H9 (cell line): ENCODE measurements around the gene OSBPL10. TPM values are rescaled to one million over a fixed set of nuclear protein-coding genes. Genes with fewer than 3 reads are reported as not detected.
"Not testable (repeated sequence)": the region's sequence is repeated elsewhere in the genome, so short reads cannot be mapped to it uniquely, and the experiment has no call there.

Experiments used
- DNase-seq: peaks from one replicate; pipeline ENCODE4 v3.0.0-alpha.2; 2017
- H2AFZ ChIP-seq: one replicate; pipeline ENCODE4 v1.6.1; 2013; ENCODE audit warnings: mild to moderate bottlenecking, low read length, control low read depth, moderate library complexity
- H2AK5ac ChIP-seq: 2 replicates; pipeline ENCODE4 v1.6.1; 2013; ENCODE audit warnings: low read length, control low read depth, mixed read lengths; ENCODE audit not compliant: insufficient read length
- H2BK120ac ChIP-seq: one replicate; pipeline ENCODE4 v1.6.1; 2013; ENCODE audit warnings: low read depth, mild to moderate bottlenecking, low read length, control low read depth, inconsistent platforms; ENCODE audit not compliant: poor library complexity, severe bottlenecking
- H2BK12ac ChIP-seq: 2 replicates; pipeline ENCODE4 v1.6.1; 2013; ENCODE audit warnings: low read length, control low read depth, mixed read lengths, low read depth; ENCODE audit not compliant: insufficient read length
- H2BK15ac ChIP-seq: 2 replicates; pipeline ENCODE4 v1.6.1; 2013; ENCODE audit warnings: low read depth, low read length, control low read depth
- H2BK20ac ChIP-seq: one replicate; pipeline ENCODE4 v1.6.1; 2013; ENCODE audit warnings: low read depth, mild to moderate bottlenecking, low read length, control low read depth, inconsistent platforms; ENCODE audit not compliant: poor library complexity, severe bottlenecking
- H2BK5ac ChIP-seq: 2 replicates; pipeline ENCODE4 v1.6.1; 2013; ENCODE audit warnings: low read length, control low read depth, mixed read lengths; ENCODE audit not compliant: insufficient read length
- H3K14ac ChIP-seq: 2 replicates; pipeline ENCODE4 v1.6.1; 2013; ENCODE audit warnings: low read length, control low read depth; ENCODE audit not compliant: insufficient read depth
- H3K18ac ChIP-seq: 2 replicates; pipeline ENCODE4 v1.6.1; 2013; ENCODE audit warnings: low read depth, mild to moderate bottlenecking, mixed read lengths, low read length, control low read depth; ENCODE audit not compliant: insufficient read length
- H3K23ac ChIP-seq: 2 replicates; pipeline ENCODE4 v1.6.1; 2013; ENCODE audit warnings: low read length, control low read depth, mixed read lengths, low read depth; ENCODE audit not compliant: insufficient read length
- H3K23me2 ChIP-seq: 2 replicates; pipeline ENCODE4 v1.6.1; 2013; ENCODE audit warnings: low read depth, mild to moderate bottlenecking, mixed read lengths, low read length, control low read depth; ENCODE audit not compliant: insufficient read length, poor library complexity, severe bottlenecking
- H3K27ac ChIP-seq: 2 replicates; pipeline ENCODE4 v1.5.1; 2013; ENCODE audit warnings: low read length, control low read depth, mixed read lengths, low read depth; ENCODE audit not compliant: insufficient read length
- H3K27me3 ChIP-seq: 2 replicates; pipeline ENCODE4 v1.6.1; 2013; ENCODE audit warnings: low read length, control low read depth, inconsistent platforms; ENCODE audit not compliant: insufficient read depth
- H3K4ac ChIP-seq: 2 replicates; pipeline ENCODE4 v1.6.1; 2013; ENCODE audit warnings: low read depth, mild to moderate bottlenecking, control low read depth, inconsistent platforms, low read length, moderate library complexity
- H3K4me1 ChIP-seq: 2 replicates; pipeline ENCODE4 v1.6.1; 2013; ENCODE audit warnings: low read length, control low read depth, inconsistent platforms; ENCODE audit not compliant: insufficient read depth
- H3K4me2 ChIP-seq: 2 replicates; pipeline ENCODE4 v1.6.1; 2013; ENCODE audit warnings: low read length, control low read depth, mixed read lengths; ENCODE audit not compliant: insufficient read length, insufficient read depth
- H3K56ac ChIP-seq: 2 replicates; pipeline ENCODE4 v1.6.1; 2013; ENCODE audit warnings: low read depth, mild to moderate bottlenecking, mixed read lengths, low read length, control low read depth; ENCODE audit not compliant: insufficient read length
- H3K79me1 ChIP-seq: 2 replicates; pipeline ENCODE4 v1.6.1; 2013; ENCODE audit warnings: low read depth, mild to moderate bottlenecking, moderate library complexity, low read length, control low read depth, inconsistent platforms; ENCODE audit not compliant: insufficient read depth, poor library complexity, severe bottlenecking
- H3K79me2 ChIP-seq: 2 replicates; pipeline ENCODE4 v1.6.1; 2013; ENCODE audit warnings: low read length, control low read depth, inconsistent platforms; ENCODE audit not compliant: insufficient read depth
- H3K9ac ChIP-seq: 2 replicates; pipeline ENCODE4 v1.6.1; 2013; ENCODE audit warnings: low read length, control low read depth, mixed read lengths; ENCODE audit not compliant: insufficient read length; ENCODE audit errors: extremely low read depth
- H3K9me3 ChIP-seq: one replicate; pipeline ENCODE4 v1.6.1; 2013; ENCODE audit warnings: low read depth, low read length, inconsistent platforms; ENCODE audit not compliant: control insufficient read depth
- H3T11ph ChIP-seq: one replicate; pipeline ENCODE4 v1.6.1; 2013; ENCODE audit warnings: mild to moderate bottlenecking, low read length, control low read depth, inconsistent platforms
- H4K20me1 ChIP-seq: one replicate; pipeline ENCODE4 v1.6.1; 2013; ENCODE audit not compliant: control insufficient read depth, insufficient read length, insufficient read depth
- H4K5ac ChIP-seq: 2 replicates; pipeline ENCODE4 v1.6.1; 2013; ENCODE audit warnings: low read depth, mild to moderate bottlenecking, mixed read lengths, low read length, control low read depth; ENCODE audit not compliant: insufficient read length
- H4K8ac ChIP-seq: replicated peaks from 2 replicates; pipeline ENCODE4 v1.6.1; 2013; ENCODE audit warnings: low read length, control low read depth, mixed read lengths, low read depth; ENCODE audit not compliant: insufficient read length
- H4K91ac ChIP-seq: 2 replicates; pipeline ENCODE4 v1.6.1; 2013; ENCODE audit warnings: low read depth, mild to moderate bottlenecking, moderate library complexity, mixed read lengths, low read length, control low read depth; ENCODE audit not compliant: insufficient read length
- H3K27ac Mint-ChIP-seq, 3 experiments: 2 replicates in 2 of 3; 3 replicates in 1 of 3; pipeline ENCODE4 v1.8.0; 2020 to 2021; ENCODE audit warnings: mixed read lengths in 3 of 3, mild to moderate bottlenecking in 1 of 3, moderate library complexity in 1 of 3
- H3K27me3 Mint-ChIP-seq: 2 replicates; pipeline ENCODE4 v1.8.0; 2021; ENCODE audit warnings: low read depth, mild to moderate bottlenecking, moderate library complexity, mixed read lengths
- H3K36me3 Mint-ChIP-seq, 3 experiments: 2 replicates in 2 of 3; 3 replicates in 1 of 3; pipeline ENCODE4 v1.8.0; 2020 to 2021; ENCODE audit warnings: low read depth in 3 of 3, mixed read lengths in 3 of 3; ENCODE audit not compliant: insufficient read depth in 1 of 3
- H3K4me1 Mint-ChIP-seq, 2 experiments: 2 replicates each; pipeline ENCODE4 v1.8.0; 2020; ENCODE audit warnings: mixed read lengths in 2 of 2
- H3K4me3 Mint-ChIP-seq, 2 experiments: 2 replicates in 1 of 2; 3 replicates in 1 of 2; pipeline ENCODE4 v1.8.0; 2020 to 2021; ENCODE audit warnings: mild to moderate bottlenecking in 2 of 2, mixed read lengths in 2 of 2, moderate library complexity in 1 of 2
- H3K9me3 Mint-ChIP-seq, 2 experiments: 2 replicates in 1 of 2; 3 replicates in 1 of 2; pipeline ENCODE4 v1.8.0; 2020; ENCODE audit warnings: mild to moderate bottlenecking in 2 of 2, mixed read lengths in 2 of 2, moderate library complexity in 1 of 2
- WGBS: extraction: QIAGEN DNeasy Blood & Tissue Kit; methylation state at CpG from one replicate; pipeline ENCODE4 v1.1.7; 2013; ENCODE audit warnings: missing lambda C conversion rate, low lambda C conversion rate, mixed read lengths; ENCODE audit not compliant: insufficient read length; ENCODE audit errors: extremely low coverage; 5-methylcytosine and 5-hydroxymethylcytosine counted together
- total RNA-seq: library from RNA; stranded (reverse); gene quantifications from 2 replicates; pipeline ENCODE4 v1.2.1, GENCODE V29; 2021
- TF ChIP-seq, protein P1 (sequence below): fragments of 200-600 bp; sonication (generic); conservative IDR thresholded peaks from 3 replicates; pipeline ENCODE4 v1.8.0; 2021; ENCODE audit warnings: antibody characterized with exemption, mild to moderate bottlenecking

OSBPL10 gene
- total RNA-seq, 1 experiment from 2014 or later = 42.7 TPM

DNA sequence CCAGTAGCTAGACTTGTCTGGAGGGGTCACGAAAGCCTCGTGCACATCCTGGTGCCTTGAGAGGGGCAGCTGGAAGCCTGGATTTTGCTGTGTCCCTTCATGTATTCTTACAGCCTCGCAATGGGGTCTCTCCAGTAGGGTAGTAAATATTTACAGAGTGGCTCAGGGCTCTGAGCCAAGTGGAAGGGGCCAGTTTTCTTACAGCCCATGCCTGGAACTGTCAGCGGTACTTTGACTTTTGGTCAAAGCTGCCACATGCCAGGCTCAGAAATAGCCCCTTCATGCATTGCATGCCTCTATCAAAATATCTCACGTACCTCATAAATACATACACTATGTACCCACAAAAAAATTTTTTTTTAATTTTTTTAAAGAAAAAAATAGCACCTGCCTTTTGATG is 119.2 kb downstream of the OSBPL10 start:
- Histone ChIP-seq H4K5ac (no peak overlapping the region), H2BK120ac (no peak overlapping the region), H3K18ac (no peak overlapping the region), H2BK15ac (no peak overlapping the region), H3K56ac (no peak overlapping the region), H3K9ac (no peak overlapping the region), H3K4me1 (no peaks in the 10 kb centered on the region; the same call in 1 of the 2 replicates), H3K4me2 (no peak overlapping the region), H2AK5ac (no peak overlapping the region), H4K20me1 (no peaks in the 10 kb centered on the region), H2AFZ (no peak overlapping the region), H2BK12ac (no peak overlapping the region), H3K27ac (no peak overlapping the region), H3K4ac (no peak overlapping the region), H3K79me2 (peaks cover 4% of the 10 kb centered on the region; the same call in 1 of the 2 replicates), H3K14ac (no peak overlapping the region), H3K23ac (no peak overlapping the region), H3K79me1 (peaks cover 5% of the 10 kb centered on the region), H3K23me2 (no peaks in the 10 kb centered on the region), H3K9me3 (no peaks in the 10 kb centered on the region), H4K91ac (no peak overlapping the region), H3K27me3 (no peaks in the 10 kb centered on the region), H2BK5ac (no peak overlapping the region), H4K8ac (no peak overlapping the region), H3T11ph (no peak overlapping the region), H2BK20ac (no peak overlapping the region)
- peaks cover 12 to 14% (median 14%) of the 10 kb centered on the region in 3 experiments for H3K36me3 Mint-ChIP-seq
- TF ChIP-seq, protein P1, sequence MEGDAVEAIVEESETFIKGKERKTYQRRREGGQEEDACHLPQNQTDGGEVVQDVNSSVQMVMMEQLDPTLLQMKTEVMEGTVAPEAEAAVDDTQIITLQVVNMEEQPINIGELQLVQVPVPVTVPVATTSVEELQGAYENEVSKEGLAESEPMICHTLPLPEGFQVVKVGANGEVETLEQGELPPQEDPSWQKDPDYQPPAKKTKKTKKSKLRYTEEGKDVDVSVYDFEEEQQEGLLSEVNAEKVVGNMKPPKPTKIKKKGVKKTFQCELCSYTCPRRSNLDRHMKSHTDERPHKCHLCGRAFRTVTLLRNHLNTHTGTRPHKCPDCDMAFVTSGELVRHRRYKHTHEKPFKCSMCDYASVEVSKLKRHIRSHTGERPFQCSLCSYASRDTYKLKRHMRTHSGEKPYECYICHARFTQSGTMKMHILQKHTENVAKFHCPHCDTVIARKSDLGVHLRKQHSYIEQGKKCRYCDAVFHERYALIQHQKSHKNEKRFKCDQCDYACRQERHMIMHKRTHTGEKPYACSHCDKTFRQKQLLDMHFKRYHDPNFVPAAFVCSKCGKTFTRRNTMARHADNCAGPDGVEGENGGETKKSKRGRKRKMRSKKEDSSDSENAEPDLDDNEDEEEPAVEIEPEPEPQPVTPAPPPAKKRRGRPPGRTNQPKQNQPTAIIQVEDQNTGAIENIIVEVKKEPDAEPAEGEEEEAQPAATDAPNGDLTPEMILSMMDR = no peak
- WGBS = no CpG with 5 or more reads among the region's 5 CpGs
- H3K27me3 Mint-ChIP-seq = no peaks in the 10 kb centered on the region
- peaks cover 6 to 13% of the 10 kb centered on the region in 2 experiments for H3K4me1 Mint-ChIP-seq
- H3K9me3 Mint-ChIP-seq = no peaks in the 10 kb centered on the region
- no peak for DNase-seq
- no peak overlapping the region; a peak in 1 of 7 replicates for H3K27ac Mint-ChIP-seq
- no peak overlapping the region for H3K4me3 Mint-ChIP-seq

GRCh38 chr3:31860642-31861041 is 120.4 kb downstream of the OSBPL10 start:
- not testable (repeated sequence) for H2AK5ac ChIP-seq, H3K27ac Mint-ChIP-seq, H3K79me2 ChIP-seq

More at GRCh38 chr3:31860642-31861041, 120.4 kb downstream of the OSBPL10 start:
- H3K9ac ChIP-seq, H3K23ac ChIP-seq, H3K14ac ChIP-seq, H2BK120ac ChIP-seq, H2BK5ac ChIP-seq, H3K23me2 ChIP-seq, H3K9me3 Mint-ChIP-seq, H3K4me3 Mint-ChIP-seq, H3K18ac ChIP-seq, H2AFZ ChIP-seq, DNase-seq, H3K4ac ChIP-seq, H3K9me3 ChIP-seq, H4K5ac ChIP-seq, H3K4me2 ChIP-seq, H3K4me1 ChIP-seq, H4K20me1 ChIP-seq, H3K56ac ChIP-seq, H3K27ac ChIP-seq, H3K4me1 Mint-ChIP-seq, H2BK12ac ChIP-seq, H3K27me3 Mint-ChIP-seq, H3K27me3 ChIP-seq, H3K79me1 ChIP-seq, H3T11ph ChIP-seq, H2BK20ac ChIP-seq, H2BK15ac ChIP-seq, H4K8ac ChIP-seq, H4K91ac ChIP-seq: not testable (repeated sequence)
- H3K36me3 Mint-ChIP-seq = peaks cover 5 to 11% (median 8%) of the 10 kb centered on the region in 3 experiments
- no CpG with 5 or more reads among the region's 4 CpGs for WGBS
